H9 (cell line): ENCODE results near the gene CDKL5. TPM values are rescaled to one million over a fixed set of nuclear protein-coding genes. Genes with fewer than 3 reads are reported as not detected.

ENCODE experiments used
- DNase-seq: peaks from one replicate; pipeline ENCODE4 v3.0.0-alpha.2; 2017
- H2AFZ ChIP-seq: one replicate; pipeline ENCODE4 v1.6.1; 2013; ENCODE audit warnings: mild to moderate bottlenecking, low read length, control low read depth, moderate library complexity
- H2AK5ac ChIP-seq: 2 replicates; pipeline ENCODE4 v1.6.1; 2013; ENCODE audit warnings: low read length, control low read depth, mixed read lengths; ENCODE audit not compliant: insufficient read length
- H2BK120ac ChIP-seq: one replicate; pipeline ENCODE4 v1.6.1; 2013; ENCODE audit warnings: low read depth, mild to moderate bottlenecking, low read length, control low read depth, inconsistent platforms; ENCODE audit not compliant: poor library complexity, severe bottlenecking
- H2BK12ac ChIP-seq: 2 replicates; pipeline ENCODE4 v1.6.1; 2013; ENCODE audit warnings: low read length, control low read depth, mixed read lengths, low read depth; ENCODE audit not compliant: insufficient read length
- H2BK15ac ChIP-seq: 2 replicates; pipeline ENCODE4 v1.6.1; 2013; ENCODE audit warnings: low read depth, low read length, control low read depth
- H2BK20ac ChIP-seq: one replicate; pipeline ENCODE4 v1.6.1; 2013; ENCODE audit warnings: low read depth, mild to moderate bottlenecking, low read length, control low read depth, inconsistent platforms; ENCODE audit not compliant: poor library complexity, severe bottlenecking
- H2BK5ac ChIP-seq: 2 replicates; pipeline ENCODE4 v1.6.1; 2013; ENCODE audit warnings: low read length, control low read depth, mixed read lengths; ENCODE audit not compliant: insufficient read length
- H3K14ac ChIP-seq: 2 replicates; pipeline ENCODE4 v1.6.1; 2013; ENCODE audit warnings: low read length, control low read depth; ENCODE audit not compliant: insufficient read depth
- H3K18ac ChIP-seq: 2 replicates; pipeline ENCODE4 v1.6.1; 2013; ENCODE audit warnings: low read depth, mild to moderate bottlenecking, mixed read lengths, low read length, control low read depth; ENCODE audit not compliant: insufficient read length
- H3K23ac ChIP-seq: 2 replicates; pipeline ENCODE4 v1.6.1; 2013; ENCODE audit warnings: low read length, control low read depth, mixed read lengths, low read depth; ENCODE audit not compliant: insufficient read length
- H3K23me2 ChIP-seq: 2 replicates; pipeline ENCODE4 v1.6.1; 2013; ENCODE audit warnings: low read depth, mild to moderate bottlenecking, mixed read lengths, low read length, control low read depth; ENCODE audit not compliant: insufficient read length, poor library complexity, severe bottlenecking
- H3K27ac ChIP-seq: 2 replicates; pipeline ENCODE4 v1.5.1; 2013; ENCODE audit warnings: low read length, control low read depth, mixed read lengths, low read depth; ENCODE audit not compliant: insufficient read length
- H3K27me3 ChIP-seq: 2 replicates; pipeline ENCODE4 v1.6.1; 2013; ENCODE audit warnings: low read length, control low read depth, inconsistent platforms; ENCODE audit not compliant: insufficient read depth
- H3K4ac ChIP-seq: 2 replicates; pipeline ENCODE4 v1.6.1; 2013; ENCODE audit warnings: low read depth, mild to moderate bottlenecking, control low read depth, inconsistent platforms, low read length, moderate library complexity
- H3K4me1 ChIP-seq: 2 replicates; pipeline ENCODE4 v1.6.1; 2013; ENCODE audit warnings: low read length, control low read depth, inconsistent platforms; ENCODE audit not compliant: insufficient read depth
- H3K4me2 ChIP-seq: 2 replicates; pipeline ENCODE4 v1.6.1; 2013; ENCODE audit warnings: low read length, control low read depth, mixed read lengths; ENCODE audit not compliant: insufficient read length, insufficient read depth
- H3K56ac ChIP-seq: 2 replicates; pipeline ENCODE4 v1.6.1; 2013; ENCODE audit warnings: low read depth, mild to moderate bottlenecking, mixed read lengths, low read length, control low read depth; ENCODE audit not compliant: insufficient read length
- H3K79me1 ChIP-seq: 2 replicates; pipeline ENCODE4 v1.6.1; 2013; ENCODE audit warnings: low read depth, mild to moderate bottlenecking, moderate library complexity, low read length, control low read depth, inconsistent platforms; ENCODE audit not compliant: insufficient read depth, poor library complexity, severe bottlenecking
- H3K79me2 ChIP-seq: 2 replicates; pipeline ENCODE4 v1.6.1; 2013; ENCODE audit warnings: low read length, control low read depth, inconsistent platforms; ENCODE audit not compliant: insufficient read depth
- H3K9ac ChIP-seq: 2 replicates; pipeline ENCODE4 v1.6.1; 2013; ENCODE audit warnings: low read length, control low read depth, mixed read lengths; ENCODE audit not compliant: insufficient read length; ENCODE audit errors: extremely low read depth
- H3K9me3 ChIP-seq: one replicate; pipeline ENCODE4 v1.6.1; 2013; ENCODE audit warnings: low read depth, low read length, inconsistent platforms; ENCODE audit not compliant: control insufficient read depth
- H3T11ph ChIP-seq: one replicate; pipeline ENCODE4 v1.6.1; 2013; ENCODE audit warnings: mild to moderate bottlenecking, low read length, control low read depth, inconsistent platforms
- H4K20me1 ChIP-seq: one replicate; pipeline ENCODE4 v1.6.1; 2013; ENCODE audit not compliant: control insufficient read depth, insufficient read length, insufficient read depth
- H4K5ac ChIP-seq: 2 replicates; pipeline ENCODE4 v1.6.1; 2013; ENCODE audit warnings: low read depth, mild to moderate bottlenecking, mixed read lengths, low read length, control low read depth; ENCODE audit not compliant: insufficient read length
- H4K8ac ChIP-seq: replicated peaks from 2 replicates; pipeline ENCODE4 v1.6.1; 2013; ENCODE audit warnings: low read length, control low read depth, mixed read lengths, low read depth; ENCODE audit not compliant: insufficient read length
- H4K91ac ChIP-seq: 2 replicates; pipeline ENCODE4 v1.6.1; 2013; ENCODE audit warnings: low read depth, mild to moderate bottlenecking, moderate library complexity, mixed read lengths, low read length, control low read depth; ENCODE audit not compliant: insufficient read length
- H3K27ac Mint-ChIP-seq, 3 experiments: 2 replicates in 2 of 3; 3 replicates in 1 of 3; pipeline ENCODE4 v1.8.0; 2020 to 2021; ENCODE audit warnings: mixed read lengths in 3 of 3, mild to moderate bottlenecking in 1 of 3, moderate library complexity in 1 of 3
- H3K27me3 Mint-ChIP-seq: 2 replicates; pipeline ENCODE4 v1.8.0; 2021; ENCODE audit warnings: low read depth, mild to moderate bottlenecking, moderate library complexity, mixed read lengths
- H3K36me3 Mint-ChIP-seq, 3 experiments: 2 replicates in 2 of 3; 3 replicates in 1 of 3; pipeline ENCODE4 v1.8.0; 2020 to 2021; ENCODE audit warnings: low read depth in 3 of 3, mixed read lengths in 3 of 3; ENCODE audit not compliant: insufficient read depth in 1 of 3
- H3K4me1 Mint-ChIP-seq, 2 experiments: 2 replicates each; pipeline ENCODE4 v1.8.0; 2020; ENCODE audit warnings: mixed read lengths in 2 of 2
- H3K4me3 Mint-ChIP-seq, 2 experiments: 2 replicates in 1 of 2; 3 replicates in 1 of 2; pipeline ENCODE4 v1.8.0; 2020 to 2021; ENCODE audit warnings: mild to moderate bottlenecking in 2 of 2, mixed read lengths in 2 of 2, moderate library complexity in 1 of 2
- H3K9me3 Mint-ChIP-seq, 2 experiments: 2 replicates in 1 of 2; 3 replicates in 1 of 2; pipeline ENCODE4 v1.8.0; 2020; ENCODE audit warnings: mild to moderate bottlenecking in 2 of 2, mixed read lengths in 2 of 2, moderate library complexity in 1 of 2
- CTCF ChIP-seq: fragments of 200-600 bp; sonication (generic); conservative IDR thresholded peaks from 3 replicates; pipeline ENCODE4 v1.8.0; 2021; ENCODE audit warnings: antibody characterized with exemption, mild to moderate bottlenecking
- WGBS: extraction: QIAGEN DNeasy Blood & Tissue Kit; methylation state at CpG from one replicate; pipeline ENCODE4 v1.1.7; 2013; ENCODE audit warnings: missing lambda C conversion rate, low lambda C conversion rate, mixed read lengths; ENCODE audit not compliant: insufficient read length; ENCODE audit errors: extremely low coverage; 5-methylcytosine and 5-hydroxymethylcytosine counted together
- total RNA-seq: library from RNA; stranded (reverse); gene quantifications from 2 replicates; pipeline ENCODE4 v1.2.1, GENCODE V29; 2021

Gene CDKL5
- total RNA-seq, 1 experiment from 2014 or later: 19.5 TPM

GRCh38 chrX:18616688-18617406, 191.4 kb downstream of the CDKL5 start:
- no peak overlapping the region for H2AK5ac ChIP-seq
- H2BK12ac ChIP-seq: no peak overlapping the region
- H3K18ac ChIP-seq: no peak overlapping the region
- no peaks in the 10 kb centered on the region for H3K23me2 ChIP-seq
- H4K8ac ChIP-seq: no peak overlapping the region
- TF ChIP-seq CTCF: no peak
- DNase-seq: no peak
- no peaks in the 10 kb centered on the region for H3K79me1 ChIP-seq
- H2BK5ac ChIP-seq: no peak overlapping the region
- no peaks in the 10 kb centered on the region for H3K27me3 ChIP-seq
- H3T11ph ChIP-seq: no peak overlapping the region
- no peak overlapping the region for H3K27ac ChIP-seq
- no peak overlapping the region for H2BK15ac ChIP-seq
- no peak overlapping the region for H3K4ac ChIP-seq
- no peak overlapping the region for H2BK120ac ChIP-seq
- no peak overlapping the region for H3K56ac ChIP-seq
- no peak overlapping the region for H2AFZ ChIP-seq
- WGBS: no CpG with 5 or more reads among the region's 8 CpGs
- H3K4me1 ChIP-seq: no peaks in the 10 kb centered on the region
- Mint-ChIP-seq H3K36me3 (peaks cover 3 to 25% (median 16%) of the 10 kb centered on the region in 3 experiments; a peak in 6 of 7 replicates), H3K27ac (no peak overlapping the region; a peak in 2 of 7 replicates), H3K27me3 (no peaks in the 10 kb centered on the region), H3K4me3 (no peak overlapping the region), H3K9me3 (peaks cover 49 to 56% of the 10 kb centered on the region in 2 experiments), H3K4me1 (peaks cover 6% of the 10 kb centered on the region in 2 experiments; a peak in 2 of 4 replicates)
- no peak overlapping the region for H3K14ac ChIP-seq
- peaks cover 46% of the 10 kb centered on the region for H3K9me3 ChIP-seq
- H3K9ac ChIP-seq: no peak overlapping the region
- no peak overlapping the region for H3K23ac ChIP-seq
- no peak overlapping the region for H3K4me2 ChIP-seq
- no peaks in the 10 kb centered on the region for H3K79me2 ChIP-seq
- H4K5ac ChIP-seq: no peak overlapping the region
- no peak overlapping the region for H4K91ac ChIP-seq
- no peak overlapping the region for H2BK20ac ChIP-seq
- no peaks in the 10 kb centered on the region for H4K20me1 ChIP-seq
